HG03064 (cell line): ENCODE results near the gene HIVEP3.

Experiments used
- ATAC-seq: cut with Tn5 transposase; IDR thresholded peaks from one replicate; pipeline ENCODE4 v1.9.1; 2021; ENCODE audit warnings: low read depth; ENCODE audit not compliant: unreplicated experiment

The HIVEP3 gene

DNA sequence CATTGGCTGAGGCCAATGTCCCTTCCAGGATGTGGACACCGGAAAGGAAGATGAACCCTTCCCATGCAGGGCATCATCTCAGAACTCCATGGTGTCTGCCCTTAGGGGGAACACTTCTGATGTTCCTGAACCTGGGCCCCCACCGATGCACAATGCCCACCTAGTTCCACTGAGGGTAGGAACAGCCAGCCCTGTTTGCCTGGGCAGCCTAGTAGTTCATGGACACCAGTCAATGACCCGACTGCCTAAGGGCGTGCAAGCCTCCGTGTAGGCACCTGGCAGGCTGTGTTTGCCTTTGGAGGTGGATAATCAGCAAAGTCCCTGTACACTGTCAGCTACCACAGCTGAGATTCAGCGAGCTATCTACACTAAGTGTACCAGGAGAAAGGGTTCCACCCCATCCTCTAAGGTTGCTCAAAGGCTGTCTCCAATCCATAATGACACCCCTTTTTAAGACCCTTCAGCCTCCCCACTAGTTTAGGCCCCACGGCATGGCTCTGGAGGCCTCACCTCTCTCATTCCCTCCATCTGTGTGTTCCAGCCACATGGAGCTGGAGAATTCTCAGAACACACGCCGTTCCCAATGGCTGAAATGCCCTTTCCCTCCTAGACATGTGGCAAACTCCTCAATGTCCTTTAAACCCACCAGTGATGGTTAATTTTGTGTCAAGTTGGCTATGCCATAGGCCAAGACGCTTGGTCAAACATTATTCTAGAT is 309.4 kb downstream of the HIVEP3 start:
- ATAC-seq: no peak

DNA sequence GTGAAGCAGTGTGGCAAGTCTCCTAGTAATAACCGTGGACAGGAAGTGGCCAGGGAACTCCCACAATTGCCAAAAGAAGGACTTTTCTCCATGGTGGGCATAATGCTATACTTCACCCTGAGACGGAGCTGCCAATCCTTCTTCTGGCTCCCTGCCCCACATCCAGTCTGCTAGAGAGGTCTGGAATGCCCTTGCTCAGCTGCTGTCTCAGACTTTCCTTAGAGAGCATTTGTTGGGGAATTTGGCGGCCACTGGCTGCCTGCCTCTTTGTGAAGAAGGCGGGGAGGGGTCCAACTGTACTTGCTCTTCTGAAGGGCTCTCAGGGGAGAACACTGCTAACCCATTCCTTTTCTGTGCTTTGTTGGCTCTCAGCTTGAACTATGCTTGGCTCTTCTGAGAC is 310.5 kb downstream of the HIVEP3 start:
- ATAC-seq: no peak

DNA sequence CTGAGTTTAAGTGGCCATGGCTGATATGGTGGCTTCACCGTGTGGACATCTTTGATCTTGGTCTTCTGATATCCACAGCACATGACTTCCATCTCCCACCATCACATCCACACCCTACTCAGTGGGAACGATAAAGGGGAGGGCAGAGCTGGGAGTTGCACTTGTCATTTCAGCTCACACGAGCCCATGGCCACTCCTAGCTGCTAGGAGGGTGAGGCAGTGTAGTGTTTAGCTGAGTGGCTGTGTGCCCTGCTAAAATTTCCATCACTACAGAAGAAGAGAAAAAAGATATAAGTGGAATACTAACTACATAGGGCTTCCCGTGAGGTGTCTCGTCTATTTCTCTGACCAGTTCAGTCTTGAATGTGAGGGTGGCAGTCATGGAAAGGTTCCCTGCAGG is 310.9 kb downstream of the HIVEP3 start:
- ATAC-seq: no peak

DNA sequence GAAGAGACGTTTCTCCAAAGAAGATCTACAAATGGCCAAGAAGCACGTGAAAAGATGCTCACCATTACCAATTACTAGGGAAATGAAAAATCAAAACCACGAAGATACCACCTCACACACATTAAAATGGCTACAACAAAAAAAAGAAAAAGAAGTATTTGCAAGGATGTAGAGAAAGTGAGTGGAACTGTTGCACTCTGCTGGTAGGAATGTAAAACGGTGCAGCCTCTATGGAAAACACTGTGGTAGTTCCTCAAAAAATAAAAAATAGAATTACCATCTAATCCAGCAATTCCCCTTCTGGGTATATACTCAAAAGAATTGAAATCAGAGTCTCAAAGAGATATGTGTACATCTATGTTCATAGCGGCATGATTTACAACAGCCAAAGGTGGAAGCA is 318.8 kb downstream of the HIVEP3 start:
- ATAC-seq: no peak

DNA sequence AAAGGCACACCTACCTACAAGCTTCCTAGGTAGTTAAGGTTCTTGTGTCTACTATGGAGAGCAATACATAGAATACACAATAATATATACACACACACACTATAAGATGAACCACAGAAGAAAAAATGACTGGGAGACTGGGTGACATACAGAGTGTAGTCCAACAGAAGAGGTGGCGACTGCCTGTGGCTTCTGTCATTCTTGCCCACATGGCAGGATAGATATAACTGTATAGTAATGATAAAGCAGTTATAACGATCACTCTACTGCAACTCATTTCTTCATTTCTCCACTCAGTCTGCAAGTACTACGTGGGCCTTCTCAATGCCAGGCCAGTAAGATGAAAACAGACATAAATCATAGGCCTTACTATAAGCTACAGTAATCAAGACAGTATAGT is 320.4 kb downstream of the HIVEP3 start:
- ATAC-seq: no peak

DNA sequence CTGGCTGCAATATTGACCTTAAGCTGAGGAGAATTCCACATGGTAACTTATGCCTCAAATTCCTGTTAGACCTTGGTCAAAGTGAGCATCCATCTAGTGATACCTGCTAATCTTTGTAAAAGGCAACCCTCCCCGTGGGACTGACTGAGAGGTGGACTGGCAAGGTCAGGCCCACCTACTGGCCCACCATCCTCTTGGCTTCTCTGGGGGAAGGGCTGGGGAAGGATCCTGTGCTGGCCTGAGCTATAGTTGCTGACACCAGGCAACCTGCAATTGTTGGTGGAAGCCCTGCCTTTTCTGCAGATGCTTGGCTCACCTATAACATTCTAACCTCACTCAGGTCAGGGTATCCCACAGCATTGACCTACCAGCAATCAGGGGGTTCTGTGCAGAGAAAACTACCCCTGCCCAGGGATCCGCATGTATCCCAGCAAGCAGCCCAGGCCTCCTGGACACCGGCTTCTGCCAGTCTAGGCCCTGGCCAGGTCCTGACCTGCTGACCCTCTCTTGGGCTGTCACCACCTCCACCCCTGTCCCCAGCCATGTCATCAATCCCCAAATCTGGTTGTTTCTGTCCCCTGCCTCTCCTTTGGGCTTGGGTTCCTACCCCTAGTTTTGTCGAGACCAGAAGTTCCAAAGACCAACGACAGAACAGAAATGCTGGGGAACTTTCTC is 326.1 kb downstream of the HIVEP3 start:
- ATAC-seq: no peak

DNA sequence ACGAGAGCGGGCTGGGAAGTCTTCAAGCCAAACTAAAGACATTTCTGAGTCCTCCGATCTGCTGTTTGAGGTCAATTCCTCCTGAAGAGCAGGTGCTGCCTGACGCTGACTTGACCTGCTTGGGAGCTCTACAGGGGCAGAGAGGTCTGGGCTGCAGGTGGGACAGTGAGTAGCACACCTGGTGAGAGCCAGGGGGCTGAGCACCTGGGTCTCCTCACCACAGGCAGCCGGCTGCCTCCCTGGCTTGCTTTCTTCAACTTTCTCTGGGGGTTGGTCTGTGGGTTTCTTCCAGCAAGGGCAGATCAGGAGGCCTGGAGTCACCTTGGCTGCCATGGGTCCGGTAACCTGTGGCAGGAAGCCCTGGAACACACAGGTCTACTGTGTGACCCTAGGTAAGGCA is 326.8 kb downstream of the HIVEP3 start:
- ATAC-seq: no peak

DNA sequence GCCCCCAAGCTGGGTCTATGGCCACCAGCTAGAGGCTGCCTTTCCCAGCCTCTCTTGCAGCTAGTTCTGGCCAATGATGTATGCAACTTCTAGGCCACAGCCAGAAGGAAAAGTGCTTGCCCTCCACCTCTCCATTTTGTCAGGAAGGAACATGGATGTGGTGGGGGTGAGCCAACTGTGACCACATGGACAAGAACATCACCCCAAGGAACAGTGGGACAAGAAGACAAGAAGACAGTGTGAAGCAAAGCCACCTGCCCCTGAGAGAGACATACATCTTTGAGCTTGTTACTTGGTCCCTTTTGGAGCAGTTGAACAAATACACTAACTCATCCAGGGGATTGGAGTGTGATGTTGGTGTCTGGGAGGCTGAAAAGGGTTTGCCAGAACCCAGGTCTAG is 328.4 kb downstream of the HIVEP3 start:
- ATAC-seq: no peak

DNA sequence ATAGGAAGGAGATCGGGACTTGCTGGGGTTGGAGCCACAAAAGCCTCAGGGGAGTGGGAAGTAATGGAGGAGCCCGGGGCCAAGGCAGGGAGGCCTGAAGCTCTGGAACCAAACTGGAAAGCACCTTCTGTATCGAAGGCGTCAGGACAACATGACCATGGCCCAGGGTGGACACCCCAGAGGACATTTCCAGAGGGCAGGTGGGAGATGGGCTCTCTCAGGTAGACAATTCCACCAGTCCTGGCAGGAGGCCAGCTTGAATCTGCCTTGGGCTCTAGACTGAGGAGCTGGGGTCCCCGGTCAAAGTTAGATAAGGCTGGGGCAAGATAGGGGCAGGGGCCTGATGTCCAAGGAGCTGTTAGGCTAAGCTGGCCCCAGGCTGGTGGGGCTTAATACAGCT is 329.3 kb downstream of the HIVEP3 start:
- ATAC-seq: no peak

DNA sequence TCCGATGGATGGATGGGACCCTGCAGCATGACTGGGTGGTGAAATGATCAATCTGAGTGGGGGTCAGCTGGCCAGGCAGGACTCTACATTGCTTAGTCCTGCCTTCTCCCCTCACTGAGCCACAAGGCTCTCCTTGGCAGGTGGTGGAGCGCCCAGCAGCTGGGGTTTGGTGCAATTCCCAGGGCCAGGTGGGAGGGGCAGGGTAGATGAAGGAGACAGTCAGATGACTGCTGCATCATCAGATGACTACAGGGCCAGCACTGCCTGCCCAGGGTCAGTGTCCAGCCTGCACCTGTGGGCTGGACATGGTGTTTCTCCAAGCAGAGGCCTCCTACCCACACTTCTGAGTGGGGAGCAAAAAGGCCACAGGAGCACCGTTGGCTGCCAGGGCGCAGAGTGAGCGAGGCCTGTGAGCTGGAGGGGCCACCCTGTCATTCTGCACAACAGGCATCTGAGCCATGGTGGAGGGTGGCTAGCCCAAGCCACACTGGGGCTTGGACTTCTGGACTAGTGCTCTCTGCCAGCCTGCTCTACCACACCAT is 330.3 kb downstream of the HIVEP3 start:
- ATAC-seq: no peak

DNA sequence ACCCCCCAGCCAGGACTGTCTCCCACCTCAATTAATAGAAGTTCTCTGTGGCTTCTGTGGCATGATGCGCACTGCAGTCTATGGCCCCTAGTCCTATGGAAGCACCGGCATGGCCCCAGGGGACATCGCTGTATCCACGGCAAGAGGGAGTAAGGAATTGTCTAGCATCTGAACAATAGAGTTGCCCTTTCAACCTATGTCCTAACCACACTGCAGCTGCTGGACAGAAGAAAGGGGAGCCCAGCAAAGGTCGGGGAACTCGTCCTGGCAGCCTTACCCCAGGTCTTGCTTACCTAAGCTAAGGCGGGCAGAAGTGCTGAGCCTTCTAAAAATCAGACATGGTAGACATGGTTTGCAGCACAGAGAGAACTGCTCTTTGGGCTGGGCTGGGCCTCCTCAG is 330.9 kb downstream of the HIVEP3 start:
- no peak for ATAC-seq

DNA sequence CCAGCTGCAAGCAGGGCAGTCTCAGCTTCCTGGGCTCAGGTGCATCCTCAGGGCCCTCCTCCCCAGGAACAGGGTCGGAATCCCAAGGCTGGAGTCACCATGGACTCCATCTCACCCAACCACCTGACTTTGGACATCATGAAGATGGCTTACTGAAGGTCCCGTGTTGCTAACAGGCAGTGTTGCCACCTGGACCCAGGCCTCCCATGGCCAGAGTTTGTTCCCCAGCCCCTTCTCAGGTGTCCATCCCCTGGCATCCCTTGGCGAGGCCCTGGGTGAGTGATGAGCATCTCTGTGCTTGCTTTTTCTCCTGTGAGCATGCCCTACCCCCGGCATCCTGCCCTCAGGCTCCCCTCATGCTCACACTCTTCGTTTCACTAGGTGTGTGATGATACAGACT is 332.5 kb downstream of the HIVEP3 start:
- no peak for ATAC-seq

DNA sequence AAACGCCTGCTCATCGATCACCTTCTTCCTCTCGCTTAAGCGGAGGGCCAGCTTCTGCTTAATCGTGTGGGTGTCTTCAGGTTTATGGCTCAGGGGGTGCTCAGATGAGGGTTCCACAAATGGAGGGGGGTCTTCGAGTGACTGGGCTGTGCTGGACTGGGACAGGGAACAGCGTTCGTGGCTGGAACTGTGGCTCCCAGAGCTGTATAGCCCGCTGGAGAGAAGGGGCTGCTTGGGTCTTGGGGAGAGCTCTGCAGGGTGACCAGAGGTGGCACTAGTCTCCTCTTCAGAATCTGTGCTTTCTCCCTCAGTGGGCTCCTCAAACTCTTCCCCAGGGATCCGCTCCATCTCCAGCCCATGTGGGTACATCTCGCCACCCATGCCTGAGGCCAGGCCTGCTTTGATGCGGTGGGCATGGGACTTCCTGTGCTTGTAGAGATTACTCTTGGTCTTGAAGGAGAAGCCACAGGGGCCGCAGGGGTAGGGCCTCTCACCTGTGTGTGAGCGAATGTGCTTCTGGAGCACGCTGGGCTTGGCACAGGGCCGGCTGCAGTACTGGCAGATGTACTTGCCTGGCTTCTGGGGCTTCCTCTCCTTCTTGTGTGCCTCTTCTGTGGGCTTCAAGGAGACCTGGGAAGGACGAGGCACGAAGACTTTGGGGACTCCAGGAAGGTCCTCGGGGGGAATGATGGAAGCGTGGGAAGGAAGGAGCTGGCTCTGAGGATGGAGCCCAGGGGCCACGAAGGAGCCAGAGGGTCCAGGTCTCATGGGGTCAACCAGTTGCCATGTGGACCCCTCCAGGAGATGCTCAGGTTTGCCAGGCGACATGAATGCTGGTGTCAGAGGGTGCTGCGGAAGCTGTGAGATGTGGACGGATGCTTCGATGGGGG is 334.8 kb downstream of the HIVEP3 start:
- no peak for ATAC-seq

DNA sequence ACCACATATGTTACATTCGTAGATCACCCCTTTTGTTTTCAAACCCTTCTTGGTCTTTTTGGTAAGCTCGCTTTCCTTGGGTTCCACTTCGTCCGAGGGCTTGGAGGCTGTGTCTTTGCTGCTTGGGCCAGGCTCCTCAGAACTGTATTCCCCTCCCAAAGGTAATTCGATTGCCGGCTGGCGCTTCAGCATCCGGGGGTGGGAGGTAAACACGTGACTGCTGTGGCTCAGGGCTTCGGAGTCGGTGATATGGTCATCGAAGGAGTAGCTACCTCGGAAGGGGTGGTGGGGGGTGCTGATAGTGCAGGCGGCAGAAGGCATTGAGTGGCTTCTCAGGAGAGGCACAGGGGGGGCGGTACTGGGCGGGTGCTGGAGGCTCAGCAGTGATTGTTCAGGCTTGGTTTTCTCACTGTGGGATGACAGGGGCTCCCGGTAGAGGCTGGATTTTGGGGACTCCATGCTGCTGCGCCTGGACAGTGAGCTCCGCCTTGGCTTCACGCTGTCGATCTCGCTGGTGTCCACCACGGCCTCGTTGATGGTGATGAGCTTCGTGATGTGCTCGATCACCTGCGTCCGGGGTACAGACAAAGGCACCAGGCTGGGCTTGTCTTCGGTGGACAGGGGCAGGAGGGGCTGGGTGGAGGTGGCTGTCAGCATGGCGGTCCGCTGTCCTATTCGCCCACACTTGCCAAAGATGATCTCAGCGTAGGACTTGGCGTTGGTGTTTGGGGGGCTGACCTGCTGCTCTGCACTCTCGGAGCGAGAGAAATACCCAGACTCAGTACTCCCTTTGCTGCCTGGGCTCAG is 335.7 kb downstream of the HIVEP3 start:
- ATAC-seq: no peak

DNA sequence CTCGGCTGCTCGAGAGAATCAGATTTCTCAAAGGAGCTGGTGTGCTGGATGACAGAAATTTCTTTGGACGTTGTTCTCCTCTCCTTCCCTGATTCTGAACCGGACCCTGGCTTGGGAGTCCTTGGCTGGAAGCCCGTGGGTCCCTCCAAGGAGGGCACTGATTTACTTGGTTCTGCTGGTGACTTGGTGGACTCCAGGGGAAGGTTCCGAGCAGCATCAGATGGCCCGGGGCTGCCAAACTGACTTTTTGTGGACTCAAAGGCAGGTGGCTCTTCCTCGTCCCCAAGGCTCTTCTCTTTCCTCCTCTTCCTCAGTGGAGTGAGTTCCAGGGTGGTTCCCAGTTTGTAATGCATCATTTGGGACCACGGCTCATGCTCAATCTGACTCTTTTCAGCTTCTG is 336.4 kb downstream of the HIVEP3 start:
- ATAC-seq: no peak

DNA sequence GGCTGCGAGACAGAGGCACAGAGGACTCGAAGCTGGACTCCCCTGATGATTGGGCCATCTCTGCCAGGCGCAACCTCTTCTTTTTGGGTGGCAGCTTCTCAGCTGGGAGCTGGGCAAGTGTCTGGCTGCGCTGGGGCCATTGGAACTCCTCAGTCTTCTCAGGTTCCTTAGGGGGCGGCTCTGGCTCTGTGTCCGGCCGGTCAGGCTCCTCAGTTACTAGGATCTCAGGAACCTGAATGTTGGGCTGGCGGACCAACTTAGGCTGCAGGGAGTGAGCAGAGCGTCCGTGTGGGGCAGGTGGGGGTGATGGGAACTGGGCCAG is 336.8 kb downstream of the HIVEP3 start:
- ATAC-seq: no peak

DNA sequence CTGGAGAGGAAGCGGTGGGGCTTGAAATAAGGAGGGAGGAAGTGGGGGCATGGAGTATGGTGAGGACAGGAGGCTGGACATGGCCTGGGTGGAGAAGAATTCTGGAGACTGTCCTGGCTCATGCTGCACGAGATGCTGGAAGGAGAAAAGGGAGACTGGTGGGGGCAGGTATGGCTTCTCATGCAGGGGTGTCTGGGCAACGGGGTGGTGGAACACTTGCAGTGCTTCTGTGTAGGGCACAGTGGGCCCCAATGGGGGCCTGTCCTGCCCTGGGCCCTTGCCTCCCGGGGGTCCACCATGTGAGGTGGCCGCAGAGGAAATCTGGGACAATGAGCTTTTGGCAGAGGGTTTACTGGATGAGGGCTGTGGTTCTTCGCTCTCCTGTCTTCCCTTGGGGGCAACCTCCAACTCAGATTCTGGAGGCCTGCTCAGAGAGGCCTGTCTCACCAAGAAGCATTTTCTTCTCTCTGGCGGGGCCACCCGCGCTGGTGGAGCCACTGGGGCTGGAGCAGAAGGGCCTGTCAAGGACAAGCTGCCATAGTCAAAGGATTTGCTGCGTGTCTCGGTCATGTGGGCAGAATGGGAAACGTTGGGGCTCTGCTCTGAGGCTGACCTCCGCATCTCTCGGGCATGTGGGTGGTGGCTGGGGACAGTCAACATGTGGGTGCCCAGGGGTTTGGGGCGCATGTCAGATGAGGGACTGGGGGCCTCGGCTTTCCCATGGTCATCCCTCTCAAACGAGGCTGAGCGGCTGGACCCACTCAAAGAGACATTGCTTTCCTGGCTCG is 337.3 kb downstream of the HIVEP3 start:
- ATAC-seq: no peak

DNA sequence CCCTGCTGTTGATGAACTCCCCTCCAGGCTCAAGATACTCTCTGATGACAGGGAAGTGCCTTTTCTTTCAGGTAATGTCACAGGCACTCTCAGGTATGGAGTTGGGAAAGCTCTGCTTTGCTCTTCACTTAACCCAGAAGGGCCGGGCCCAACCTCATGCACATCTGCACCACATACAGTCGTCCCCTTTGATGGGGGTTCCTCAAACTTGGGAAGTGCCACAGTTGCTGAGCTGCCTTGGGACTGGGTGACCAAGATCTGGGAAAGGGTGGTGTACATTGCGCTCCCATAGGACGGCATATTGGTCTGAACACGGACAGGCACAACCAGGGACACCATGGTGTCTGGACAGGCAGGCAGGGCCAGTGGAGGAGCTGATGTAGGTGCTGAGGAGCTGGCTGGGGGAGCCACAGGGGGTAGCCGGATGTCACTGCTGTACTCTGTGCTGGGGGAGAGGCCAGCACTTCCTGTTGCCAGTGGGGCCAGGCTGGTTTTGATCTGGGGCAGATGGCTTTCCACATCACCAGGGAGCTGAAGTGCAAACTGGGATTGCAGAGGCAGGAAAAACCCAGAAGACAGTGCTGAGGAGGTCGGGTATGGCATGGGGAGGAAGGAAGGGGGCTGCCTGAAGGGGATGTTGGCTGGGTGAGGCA is 338.1 kb downstream of the HIVEP3 start:
- ATAC-seq: no peak

DNA sequence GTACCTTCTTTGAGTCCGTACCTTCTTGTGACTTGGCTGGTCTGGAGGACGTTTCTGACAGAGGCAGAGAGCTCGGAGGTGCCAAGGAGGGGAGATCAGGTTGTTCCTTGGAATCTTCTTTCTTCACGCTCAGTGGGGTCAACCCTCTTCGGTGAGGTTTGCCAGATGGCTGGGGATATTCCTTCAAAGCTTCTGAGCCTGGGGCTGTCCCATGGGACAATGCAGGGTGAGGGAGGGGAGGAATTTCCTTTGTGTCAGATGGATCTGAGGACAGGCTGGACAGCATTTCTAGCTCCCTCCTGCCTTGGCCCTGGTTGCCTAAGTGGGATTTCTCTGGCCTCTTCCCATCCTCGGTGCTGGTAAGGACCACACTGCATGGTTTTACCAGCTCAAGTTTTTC is 338.7 kb downstream of the HIVEP3 start:
- ATAC-seq: no peak
